ENCODE results near the gene SLC16A3.
A peak's percentile ranks its signal among the peaks of the same experiment; 100 is the strongest.
"Not testable (repeated sequence)": the region's sequence is repeated elsewhere in the genome, so short reads cannot be mapped to it uniquely, and the experiment has no call there.

SLC16A3 gene

GRCh38 chr17:82204831-82205719 lies 23.8 kb upstream of the SLC16A3 start:
- DNase-seq (ENCODE audit: low spot score): no peak

- DNase-seq (ENCODE audit: low spot score): peak; percentile 58
These were observed 22.9 kb upstream of the SLC16A3 start for GRCh38 chr17:82205720-82206508.

GRCh38 chr17:82210655-82211054 lies 18.2 kb upstream of the SLC16A3 start:
- not testable (repeated sequence) for DNase-seq (ENCODE audit: low spot score)

GRCh38 chr17:82212331-82213250 lies 16.3 kb upstream of the SLC16A3 start, which contains the start of gene CCDC57:
TSS of gene CCDC57 (minus strand) at chr17:82212842. CDS start at chr17:82201944, 10,898 bp downstream.
- DNase-seq (ENCODE audit: low spot score): peak; percentile 50

GRCh38 chr17:82213251-82214011 lies 15.4 kb upstream of the SLC16A3 start:
- DNase-seq (ENCODE audit: low spot score): peak; percentile 63

GRCh38 chr17:82214012-82214628 lies 14.7 kb upstream of the SLC16A3 start:
- DNase-seq (ENCODE audit: low spot score): no peak

GRCh38 chr17:82215095-82215971 lies 13.5 kb upstream of the SLC16A3 start:
- DNase-seq (ENCODE audit: low spot score): no peak

- DNase-seq (ENCODE audit: low spot score): no peak
These were observed 12.9 kb upstream of the SLC16A3 start for GRCh38 chr17:82215972-82216300.

GRCh38 chr17:82216301-82217119 lies 12.3 kb upstream of the SLC16A3 start:
- DNase-seq (ENCODE audit: low spot score): no peak

GRCh38 chr17:82217120-82217529 lies 11.7 kb upstream of the SLC16A3 start:
- DNase-seq (ENCODE audit: low spot score): no peak

- DNase-seq (ENCODE audit: low spot score): no peak
These were observed 11.2 kb upstream of the SLC16A3 start for GRCh38 chr17:82217530-82218204.

GRCh38 chr17:82218349-82219075 lies 10.3 kb upstream of the SLC16A3 start:
- no peak for DNase-seq (ENCODE audit: low spot score)

GRCh38 chr17:82219083-82219482 lies 9.8 kb upstream of the SLC16A3 start:
- no peak for DNase-seq (ENCODE audit: low spot score)

- DNase-seq (ENCODE audit: low spot score): no peak
These were observed 8.8 kb upstream of the SLC16A3 start for GRCh38 chr17:82219753-82220709.

GRCh38 chr17:82221341-82221902 lies 7.4 kb upstream of the SLC16A3 start:
- no peak for DNase-seq (ENCODE audit: low spot score)

- DNase-seq (ENCODE audit: low spot score): no peak
These were observed 6.0 kb upstream of the SLC16A3 start for GRCh38 chr17:82222816-82223215.
